ENCODE results near the gene CDR2L. TPM values are rescaled to one million over a fixed set of nuclear protein-coding genes. Genes with fewer than 3 reads are reported as not detected.
A peak's percentile ranks its signal among the peaks of the same experiment; 100 is the strongest.
"Not testable (repeated sequence)": the region's sequence is repeated elsewhere in the genome, so short reads cannot be mapped to it uniquely, and the experiment has no call there.

The CDR2L gene
- total RNA-seq, 5 donors from 2014 or later (not counting 1 experiment from before 2014, with no cell fraction given) = 0.12 to 0.29 (median 0.19) TPM; not detected in 1

GRCh38 chr17:74982663-74983313, 4.6 kb upstream of the CDR2L start:
- peak overlapping the region; percentile 59 to 87 (median 76) for H3K4me3 Mint-ChIP-seq

DNA sequence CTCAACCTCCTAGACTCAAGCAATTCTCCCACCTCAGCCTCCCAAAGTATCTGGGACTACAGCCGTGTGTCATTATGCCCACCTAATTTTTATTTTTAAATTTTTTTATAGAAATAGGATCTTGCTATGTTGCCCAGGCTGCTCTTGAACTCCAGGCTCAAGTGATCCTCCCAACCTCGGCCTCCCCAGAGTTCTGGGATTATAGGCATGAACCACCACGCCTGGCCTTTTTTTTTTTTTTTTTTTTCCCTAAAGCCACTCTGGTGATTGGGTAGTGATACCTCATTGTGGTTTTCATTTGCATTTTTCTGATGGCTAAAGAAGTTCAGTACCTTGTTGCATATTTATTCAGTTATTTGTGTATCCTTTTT, 1.2 kb upstream of the CDR2L start:
- H3K4me3 Mint-ChIP-seq = no peak overlapping the region
- peaks cover 0 to 17% of the 10 kb centered on the region in 2 experiments for H3K27me3 ChIP-seq (replicated peaks in 1 of 2; ENCODE audit: control insufficient read depth in 2 of 2, extremely low read depth in 1 of 2, insufficient read depth in 2 of 2, low read length in 1 of 2)
- H3K27ac ChIP-seq (ENCODE audit: low read length) = no peak overlapping the region
- no peak overlapping the region for H3K4me3 ChIP-seq (ENCODE audit: control insufficient read depth in 1 of 2, extremely low read depth in 1 of 2, low read length in 1 of 2)
- H3K36me3 ChIP-seq (ENCODE audit: control insufficient read depth in 2 of 2, extremely low read depth in 1 of 2, insufficient read depth in 1 of 2, low read length in 1 of 2) = no peaks in the 10 kb centered on the region
- no peak for DNase-seq
- WGBS (ENCODE audit: insufficient coverage) = no CpG with 5 or more reads among the region's 3 CpGs
- no peaks in the 10 kb centered on the region for H3K36me3 Mint-ChIP-seq
- peaks cover 12 to 29% of the 10 kb centered on the region in 2 experiments for H3K4me1 ChIP-seq (ENCODE audit: control insufficient read depth in 1 of 2, extremely low read depth in 1 of 2, insufficient read depth in 2 of 2, low read length in 2 of 2)
- no peaks in the 10 kb centered on the region for H3K9me3 ChIP-seq
- ChIA-PET POLR2A (no interaction called here), CTCF (no interaction called here)
- peaks cover 0 to 5% of the 10 kb centered on the region in 2 donors for H3K27me3 Mint-ChIP-seq
- no peak overlapping the region for H3K27ac Mint-ChIP-seq
- no peaks in the 10 kb centered on the region for H3K9me3 Mint-ChIP-seq
- peaks cover 15 to 24% (median 18%) of the 10 kb centered on the region in 3 donors for H3K4me1 Mint-ChIP-seq
- ATAC-seq (replicated peaks in 1 of 4) = no peak

More at GRCh38 chr17:74982663-74983313, 4.6 kb upstream of the CDR2L start:
- DNase-seq (peak in 2 of 35 experiments; percentile 8 to 38), ATAC-seq (replicated peaks in 1 of 4) (peak in 2 of 4 experiments; percentile 1 to 2)
- H3K36me3 Mint-ChIP-seq; H3K9me3 ChIP-seq; H3K27me3 Mint-ChIP-seq; H3K36me3 ChIP-seq (ENCODE audit: control insufficient read depth in 2 of 2, extremely low read depth in 1 of 2, insufficient read depth in 1 of 2, low read length in 1 of 2); CTCF ChIA-PET; H3K9me3 Mint-ChIP-seq: not testable (repeated sequence)
- 35% methylated on average over 10 of the region's 14 CpGs for WGBS (ENCODE audit: insufficient coverage)
- Histone ChIP-seq H3K27ac (ENCODE audit: low read length) (peak overlapping the region; percentile 57), H3K4me3 (ENCODE audit: control insufficient read depth in 1 of 2, extremely low read depth in 1 of 2, low read length in 1 of 2) (peak overlapping the region in 1 of 2 donors; percentile 30), H3K4me1 (ENCODE audit: control insufficient read depth in 1 of 2, extremely low read depth in 1 of 2, insufficient read depth in 2 of 2, low read length in 2 of 2) (peaks cover 10 to 26% of the 10 kb centered on the region in 2 experiments), H3K27me3 (replicated peaks in 1 of 2; ENCODE audit: control insufficient read depth in 2 of 2, extremely low read depth in 1 of 2, insufficient read depth in 2 of 2, low read length in 1 of 2) (peaks cover 2 to 11% of the 10 kb centered on the region in 2 experiments)
- Mint-ChIP-seq H3K27ac (peak overlapping the region; percentile 49 to 78), H3K4me1 (peaks cover 20 to 25% (median 25%) of the 10 kb centered on the region in 3 donors)
- POLR2A ChIA-PET = interaction anchor here in 1 of 2 donors (0.6 kb wide), 1 partner anchor 107 kb away, joined by 3 read pairs; no protein-coding TSS in a partner anchor

DNA sequence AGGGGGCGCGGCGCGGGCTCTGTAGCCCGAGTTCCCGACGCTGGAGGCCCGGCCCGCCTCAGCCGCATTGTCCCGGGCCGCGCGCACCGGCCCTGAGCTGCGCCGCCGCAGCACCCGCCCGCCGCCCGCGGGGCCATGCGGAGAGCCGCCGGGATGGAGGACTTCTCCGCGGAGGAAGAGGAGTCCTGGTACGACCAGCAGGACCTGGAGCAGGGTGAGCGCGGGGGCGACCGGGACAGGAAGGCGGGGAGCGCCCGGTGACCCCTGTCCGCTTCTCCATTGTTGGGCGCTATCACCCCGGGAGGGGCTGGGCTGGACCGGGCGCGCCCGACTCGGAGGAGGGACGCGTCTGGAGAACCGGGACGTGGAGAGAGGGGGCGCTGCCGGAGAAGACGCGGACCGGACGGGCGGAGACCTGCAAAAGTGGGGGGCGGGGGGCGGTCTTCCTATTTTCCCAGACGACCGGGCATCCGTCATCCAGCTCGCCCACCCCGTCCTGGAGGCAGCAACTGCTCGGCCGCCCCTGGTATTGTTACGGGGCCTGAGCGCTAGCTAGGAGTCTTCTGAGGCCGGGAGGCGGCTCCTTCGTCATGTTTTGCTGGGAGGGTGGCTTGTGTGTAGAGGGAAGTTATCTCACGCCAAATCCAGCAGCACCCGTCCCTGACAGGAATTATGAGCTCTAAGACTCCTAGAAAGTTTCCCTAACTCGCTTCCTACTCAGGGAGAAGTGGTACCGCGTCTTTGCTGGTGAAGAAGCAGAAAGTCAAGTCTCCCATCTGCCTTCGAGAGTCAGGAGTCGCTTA, 678 bp downstream of the CDR2L start:
- ChIA-PET POLR2A (interaction anchor here in 1 of 2 donors (0.6 kb wide), 1 partner anchor 192 kb away, joined by 3 read pairs; no protein-coding TSS in a partner anchor), CTCF (interaction anchor here (1.0 to 3.0 kb wide), 5 partner anchors 16 to 184 kb away, joined by 3 to 17 read pairs (median 6); partner anchors contain the start of genes HID1 (in 1 of the 2) and MRPL58 (in 1 of the 2))
- no peak overlapping the region for H3K27ac Mint-ChIP-seq
- 4% methylated on average over 70 of the region's 76 CpGs for WGBS (ENCODE audit: insufficient coverage)
- Histone ChIP-seq H3K9me3 (no peaks in the 10 kb centered on the region), H3K27ac (ENCODE audit: low read length) (no peak overlapping the region), H3K4me1 (ENCODE audit: control insufficient read depth in 1 of 2, extremely low read depth in 1 of 2, insufficient read depth in 2 of 2, low read length in 2 of 2) (peaks cover 6 to 15% of the 10 kb centered on the region in 2 experiments), H3K36me3 (ENCODE audit: control insufficient read depth in 2 of 2, extremely low read depth in 1 of 2, insufficient read depth in 1 of 2, low read length in 1 of 2) (no peaks in the 10 kb centered on the region), H3K4me3 (ENCODE audit: control insufficient read depth in 1 of 2, extremely low read depth in 1 of 2, low read length in 1 of 2) (peak overlapping the region; percentile 35 to 62), H3K27me3 (replicated peaks in 1 of 2; ENCODE audit: control insufficient read depth in 2 of 2, extremely low read depth in 1 of 2, insufficient read depth in 2 of 2, low read length in 1 of 2) (peaks cover 0 to 17% of the 10 kb centered on the region in 2 experiments)
- DNase-seq = peak in 6 of 35 experiments; percentile 7 to 38 (median 10)
- no peaks in the 10 kb centered on the region for H3K36me3 Mint-ChIP-seq
- peaks cover 7 to 16% (median 10%) of the 10 kb centered on the region in 3 donors for H3K4me1 Mint-ChIP-seq
- H3K9me3 Mint-ChIP-seq = no peaks in the 10 kb centered on the region
- H3K4me3 Mint-ChIP-seq = peak overlapping the region; percentile 71 to 90 (median 75)
- H3K27me3 Mint-ChIP-seq = peaks cover 0 to 7% of the 10 kb centered on the region in 2 donors
- peak; percentile 44 to 65 (median 61) for ATAC-seq (replicated peaks in 1 of 4)

DNA sequence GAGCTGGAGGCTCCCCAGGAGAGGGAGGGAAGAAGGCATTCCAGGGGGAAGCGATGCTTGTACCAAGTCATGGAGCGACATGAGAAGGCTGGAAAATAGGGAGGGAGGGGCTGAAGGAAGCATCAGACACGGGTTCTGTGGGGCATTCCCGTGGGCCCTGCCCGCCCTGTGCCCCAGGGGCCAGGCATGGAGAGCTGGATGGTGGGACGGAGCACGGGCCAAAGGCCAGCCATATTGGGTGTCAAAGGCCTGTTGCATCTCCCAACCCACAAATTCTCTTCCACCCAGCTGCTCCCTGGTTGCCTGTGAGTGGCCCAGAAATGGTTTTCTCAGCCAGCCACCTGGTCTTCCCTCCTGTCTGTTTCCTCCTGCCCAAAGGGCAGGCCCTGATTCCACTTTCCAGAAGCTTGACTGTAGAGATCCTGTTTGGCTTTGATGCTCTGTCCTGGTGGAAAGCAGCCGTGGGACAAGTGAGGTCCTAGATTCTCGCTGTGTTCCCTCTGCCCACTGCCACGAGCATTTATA, 3.2 kb downstream of the CDR2L start:
- Mint-ChIP-seq H3K4me1 (peaks cover 7 to 16% (median 10%) of the 10 kb centered on the region in 3 donors), H3K4me3 (no peak overlapping the region), H3K36me3 (no peaks in the 10 kb centered on the region), H3K27me3 (peaks cover 0 to 7% of the 10 kb centered on the region in 2 donors), H3K27ac (no peak overlapping the region), H3K9me3 (no peaks in the 10 kb centered on the region)
- peaks cover 0 to 17% of the 10 kb centered on the region in 2 experiments for H3K27me3 ChIP-seq (replicated peaks in 1 of 2; ENCODE audit: control insufficient read depth in 2 of 2, extremely low read depth in 1 of 2, insufficient read depth in 2 of 2, low read length in 1 of 2)
- no peaks in the 10 kb centered on the region for H3K9me3 ChIP-seq
- H3K4me1 ChIP-seq (ENCODE audit: control insufficient read depth in 1 of 2, extremely low read depth in 1 of 2, insufficient read depth in 2 of 2, low read length in 2 of 2) = peaks cover 6 to 15% of the 10 kb centered on the region in 2 experiments
- ChIA-PET CTCF (interaction anchor here in 1 of 2 donors (0.6 to 1.5 kb wide), 2 partner anchors 21 to 698 kb away, joined by 3 read pairs; no protein-coding TSS in a partner anchor), POLR2A (no interaction called here)
- DNase-seq = no peak
- H3K4me3 ChIP-seq (ENCODE audit: control insufficient read depth in 1 of 2, extremely low read depth in 1 of 2, low read length in 1 of 2) = no peak overlapping the region
- 88% methylated on average over 10 of the region's 10 CpGs for WGBS (ENCODE audit: insufficient coverage)
- no peaks in the 10 kb centered on the region for H3K36me3 ChIP-seq (ENCODE audit: control insufficient read depth in 2 of 2, extremely low read depth in 1 of 2, insufficient read depth in 1 of 2, low read length in 1 of 2)
- ATAC-seq (replicated peaks in 1 of 4) = no peak
- no peak overlapping the region for H3K27ac ChIP-seq (ENCODE audit: low read length)

DNA sequence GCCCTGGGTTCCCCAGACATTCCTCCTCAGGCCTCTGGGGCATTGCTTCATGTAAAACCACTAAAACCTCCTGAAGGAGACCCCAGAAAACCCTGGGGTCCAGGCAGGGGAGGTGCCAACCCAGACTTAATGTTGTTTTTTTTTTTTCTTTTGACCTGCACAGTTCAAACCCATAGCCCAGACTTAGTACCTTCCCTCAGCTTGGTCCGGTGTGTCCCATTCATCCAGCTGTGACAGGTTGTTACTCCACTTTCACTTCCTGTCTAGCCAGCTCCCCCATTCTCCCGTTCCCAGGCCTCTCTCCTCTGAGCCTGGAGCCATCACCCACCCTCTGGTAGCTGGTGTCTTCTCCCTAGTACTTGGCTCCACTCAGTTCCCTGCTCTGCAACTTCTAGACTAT, 4.8 kb downstream of the CDR2L start:
- POLR2A ChIA-PET = no interaction called here
- ATAC-seq (replicated peaks in 1 of 4) = no peak
- Histone ChIP-seq H3K9me3 (no peaks in the 10 kb centered on the region), H3K4me3 (ENCODE audit: control insufficient read depth in 1 of 2, extremely low read depth in 1 of 2, low read length in 1 of 2) (no peak overlapping the region), H3K27me3 (replicated peaks in 1 of 2; ENCODE audit: control insufficient read depth in 2 of 2, extremely low read depth in 1 of 2, insufficient read depth in 2 of 2, low read length in 1 of 2) (peaks cover 0 to 14% of the 10 kb centered on the region in 2 experiments), H3K4me1 (ENCODE audit: control insufficient read depth in 1 of 2, extremely low read depth in 1 of 2, insufficient read depth in 2 of 2, low read length in 2 of 2) (peaks cover 2 to 9% of the 10 kb centered on the region in 2 experiments), H3K36me3 (ENCODE audit: control insufficient read depth in 2 of 2, extremely low read depth in 1 of 2, insufficient read depth in 1 of 2, low read length in 1 of 2) (no peaks in the 10 kb centered on the region), H3K27ac (ENCODE audit: low read length) (no peak overlapping the region)
- WGBS (ENCODE audit: insufficient coverage) = 74% methylated on average over 2 of the region's 2 CpGs
- Mint-ChIP-seq H3K9me3 (no peaks in the 10 kb centered on the region), H3K4me1 (peaks cover 1 to 6% (median 1%) of the 10 kb centered on the region in 3 donors), H3K36me3 (no peaks in the 10 kb centered on the region), H3K27me3 (peaks cover 0 to 4% of the 10 kb centered on the region in 2 donors), H3K4me3 (no peak overlapping the region), H3K27ac (no peak overlapping the region)
- DNase-seq = no peak
- CTCF ChIA-PET = interaction anchor here in 1 of 2 donors (1.3 to 1.5 kb wide), 2 partner anchors 19 to 32 kb away, joined by 3 to 4 read pairs; no protein-coding TSS in a partner anchor

- no peaks in the 10 kb centered on the region for H3K27me3 ChIP-seq (replicated peaks in 1 of 2; ENCODE audit: control insufficient read depth in 2 of 2, extremely low read depth in 1 of 2, insufficient read depth in 2 of 2, low read length in 1 of 2)
- no peak overlapping the region for H3K27ac Mint-ChIP-seq
- H3K27me3 Mint-ChIP-seq = peaks cover 0 to 3% of the 10 kb centered on the region in 2 donors
- H3K4me3 Mint-ChIP-seq = no peak overlapping the region
- H3K9me3 ChIP-seq = no peaks in the 10 kb centered on the region
- no peak for DNase-seq
- no peaks in the 10 kb centered on the region for H3K36me3 ChIP-seq (ENCODE audit: control insufficient read depth in 2 of 2, extremely low read depth in 1 of 2, insufficient read depth in 1 of 2, low read length in 1 of 2)
- no peak for ATAC-seq (replicated peaks in 1 of 4)
- no peaks in the 10 kb centered on the region for H3K36me3 Mint-ChIP-seq
- ChIA-PET POLR2A (no interaction called here), CTCF (no interaction called here)
- H3K9me3 Mint-ChIP-seq = no peaks in the 10 kb centered on the region
- 86% methylated on average over 2 of the region's 7 CpGs for WGBS (ENCODE audit: insufficient coverage)
- no peak overlapping the region for H3K4me3 ChIP-seq (ENCODE audit: control insufficient read depth in 1 of 2, extremely low read depth in 1 of 2, low read length in 1 of 2)
- no peaks in the 10 kb centered on the region for H3K4me1 ChIP-seq (ENCODE audit: control insufficient read depth in 1 of 2, extremely low read depth in 1 of 2, insufficient read depth in 2 of 2, low read length in 2 of 2)
- peaks cover 6 to 8% (median 7%) of the 10 kb centered on the region in 3 donors for H3K4me1 Mint-ChIP-seq
- no peak overlapping the region for H3K27ac ChIP-seq (ENCODE audit: low read length)
Measured at GRCh38 chr17:74994440-74994839, 7.0 kb downstream of the CDR2L start.

Measured in T-cell (primary cell).